ENCODE measurements around the gene AFF3. TPM values are rescaled to one million over a fixed set of nuclear protein-coding genes. Genes with fewer than 3 reads are reported as not detected.

AFF3 gene
- total RNA-seq, 1 donor from 2014 or later = 44.6 TPM

DNA sequence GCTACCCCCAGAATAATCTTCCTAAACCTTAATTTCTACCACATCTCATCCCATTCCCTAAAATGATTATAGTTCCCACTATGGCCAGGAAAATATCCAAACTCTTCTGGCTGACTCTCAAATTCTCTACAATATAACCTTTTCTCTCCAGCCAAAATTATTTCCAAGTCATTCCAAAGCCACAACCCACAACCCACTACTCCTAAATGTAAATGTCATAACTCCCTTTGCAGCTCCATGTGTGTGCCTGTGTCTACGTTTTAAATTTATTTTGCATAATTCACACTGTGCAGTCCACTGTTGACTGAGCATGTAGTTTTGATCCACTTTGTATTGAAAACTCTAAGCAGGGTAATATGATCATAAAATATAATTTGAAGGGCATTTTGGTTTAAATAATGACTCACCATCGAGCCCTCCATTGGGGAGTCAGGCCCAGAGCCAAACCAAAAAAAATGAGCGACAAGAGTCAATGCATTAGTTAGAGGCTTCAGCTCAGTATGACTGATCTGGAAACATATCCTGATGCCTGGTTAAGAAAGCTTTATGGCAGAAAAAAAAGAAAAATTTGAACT, 171.0 kb downstream of the AFF3 start:
- H3K36me3 ChIP-seq = no peaks in the 10 kb centered on the region
- H3K27me3 ChIP-seq = no peaks in the 10 kb centered on the region
- no peak overlapping the region for H3K4me3 ChIP-seq
- ATAC-seq (no peak), DNase-seq (no peak)
- TF ChIP-seq, protein P1, sequence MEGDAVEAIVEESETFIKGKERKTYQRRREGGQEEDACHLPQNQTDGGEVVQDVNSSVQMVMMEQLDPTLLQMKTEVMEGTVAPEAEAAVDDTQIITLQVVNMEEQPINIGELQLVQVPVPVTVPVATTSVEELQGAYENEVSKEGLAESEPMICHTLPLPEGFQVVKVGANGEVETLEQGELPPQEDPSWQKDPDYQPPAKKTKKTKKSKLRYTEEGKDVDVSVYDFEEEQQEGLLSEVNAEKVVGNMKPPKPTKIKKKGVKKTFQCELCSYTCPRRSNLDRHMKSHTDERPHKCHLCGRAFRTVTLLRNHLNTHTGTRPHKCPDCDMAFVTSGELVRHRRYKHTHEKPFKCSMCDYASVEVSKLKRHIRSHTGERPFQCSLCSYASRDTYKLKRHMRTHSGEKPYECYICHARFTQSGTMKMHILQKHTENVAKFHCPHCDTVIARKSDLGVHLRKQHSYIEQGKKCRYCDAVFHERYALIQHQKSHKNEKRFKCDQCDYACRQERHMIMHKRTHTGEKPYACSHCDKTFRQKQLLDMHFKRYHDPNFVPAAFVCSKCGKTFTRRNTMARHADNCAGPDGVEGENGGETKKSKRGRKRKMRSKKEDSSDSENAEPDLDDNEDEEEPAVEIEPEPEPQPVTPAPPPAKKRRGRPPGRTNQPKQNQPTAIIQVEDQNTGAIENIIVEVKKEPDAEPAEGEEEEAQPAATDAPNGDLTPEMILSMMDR (IDR thresholded peaks at IDR 0.05) = no peak
- intact Hi-C loops (cut with DNase I) = no loop called here
- H3K4me1 ChIP-seq = no peaks in the 10 kb centered on the region
- H3K9me3 ChIP-seq = no peaks in the 10 kb centered on the region
- no peak overlapping the region for H3K27ac ChIP-seq

GRCh38 chr2:99970292-99970868, 172.0 kb downstream of the AFF3 start:
- intact Hi-C loops (cut with DNase I) = no loop called here
- no peak for DNase-seq
- TF ChIP-seq, protein P1 (IDR thresholded peaks at IDR 0.05) = no peak
- Histone ChIP-seq H3K9me3 (no peaks in the 10 kb centered on the region), H3K27ac (no peak overlapping the region), H3K4me3 (no peak overlapping the region), H3K27me3 (no peaks in the 10 kb centered on the region), H3K36me3 (no peaks in the 10 kb centered on the region), H3K4me1 (no peaks in the 10 kb centered on the region)
- peak; percentile 23 for ATAC-seq

DNA sequence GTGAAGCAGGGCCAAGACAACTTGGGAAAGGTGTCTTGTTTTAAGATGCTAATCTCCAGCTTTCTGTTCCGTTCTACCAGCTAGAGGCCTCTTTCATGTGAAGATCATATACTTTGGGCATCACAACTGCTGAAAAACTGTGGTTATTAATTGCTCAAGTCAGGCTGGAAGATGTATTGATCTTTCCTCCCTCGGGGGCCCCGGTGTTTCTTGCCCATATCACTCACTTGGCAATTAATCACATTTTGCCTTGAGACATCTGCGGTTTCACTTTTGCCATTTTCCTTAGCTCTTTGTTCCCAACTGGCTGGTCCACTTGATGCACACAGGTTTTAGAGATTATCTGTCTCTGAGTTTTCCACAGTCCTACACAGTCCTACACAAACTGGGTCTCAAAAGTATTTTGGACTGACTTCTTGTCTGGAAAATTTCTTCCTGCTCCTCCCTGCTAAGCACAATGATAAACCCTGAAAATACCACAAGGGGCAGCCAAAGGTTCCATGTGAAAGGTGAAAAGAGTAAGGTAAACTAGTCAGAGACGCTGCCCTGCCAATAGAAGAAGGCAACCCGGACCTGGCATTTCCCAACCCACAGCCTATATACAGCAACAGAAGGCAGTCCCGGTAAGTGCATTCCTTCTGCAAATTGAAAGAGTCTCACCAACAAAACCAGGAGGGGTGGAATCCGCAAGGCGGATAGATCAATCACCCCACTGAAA, 181.0 kb downstream of the AFF3 start:
- Histone ChIP-seq H3K36me3 (no peaks in the 10 kb centered on the region), H3K4me1 (no peaks in the 10 kb centered on the region), H3K4me3 (no peak overlapping the region), H3K27me3 (no peaks in the 10 kb centered on the region), H3K27ac (no peak overlapping the region), H3K9me3 (no peaks in the 10 kb centered on the region)
- DNase-seq = no peak
- no peak for ATAC-seq
- intact Hi-C loops (cut with DNase I) = no loop called here
- TF ChIP-seq, protein P1 (IDR thresholded peaks at IDR 0.05) = no peak

DNA sequence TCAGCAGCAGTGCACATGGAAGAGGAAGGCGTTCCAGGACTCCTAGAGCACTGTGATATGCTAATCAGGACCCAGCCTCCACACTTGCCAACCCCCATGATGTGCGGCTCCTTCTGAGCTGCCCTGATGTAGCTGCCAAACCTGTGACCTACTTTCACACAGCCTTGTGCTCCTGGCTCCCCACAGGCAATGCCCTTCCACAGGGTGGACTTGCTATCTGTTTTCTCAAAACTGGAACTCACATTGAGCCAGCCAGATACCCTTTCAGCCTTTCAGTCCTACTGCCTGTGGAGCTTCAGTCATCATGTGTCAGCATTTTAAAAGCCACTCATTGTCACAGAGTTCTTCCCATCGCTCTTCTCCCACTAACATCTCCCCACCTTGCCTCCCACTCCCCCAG, 181.6 kb downstream of the AFF3 start:
- DNase-seq = no peak
- intact Hi-C loops (cut with DNase I) = no loop called here
- Histone ChIP-seq H3K27me3 (no peaks in the 10 kb centered on the region), H3K4me1 (no peaks in the 10 kb centered on the region), H3K36me3 (no peaks in the 10 kb centered on the region), H3K4me3 (no peak overlapping the region), H3K27ac (no peak overlapping the region), H3K9me3 (no peaks in the 10 kb centered on the region)
- TF ChIP-seq, protein P1 (IDR thresholded peaks at IDR 0.05) = no peak
- peak; percentile 36 for ATAC-seq

DNA sequence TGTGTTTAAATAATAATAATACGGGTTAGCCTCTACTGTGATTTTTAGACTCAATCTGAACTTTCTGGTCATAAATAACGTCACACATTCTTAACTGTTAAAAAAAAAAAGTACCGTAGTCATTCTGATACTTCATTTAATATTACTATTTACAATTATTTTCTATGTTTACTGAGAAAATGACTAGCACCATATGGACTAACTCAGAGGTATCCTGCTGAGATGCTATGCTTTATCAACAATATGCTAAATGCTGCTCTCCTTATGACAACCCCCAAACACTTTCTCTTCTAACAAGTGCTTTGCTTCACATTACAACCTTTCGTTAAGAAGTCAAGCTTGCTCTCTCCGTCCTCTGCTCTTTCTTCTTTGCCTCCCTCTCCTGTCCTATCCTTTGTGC, 182.1 kb downstream of the AFF3 start:
- TF ChIP-seq, protein P1 (IDR thresholded peaks at IDR 0.05) = no peak
- no peak overlapping the region for H3K4me3 ChIP-seq
- no peaks in the 10 kb centered on the region for H3K36me3 ChIP-seq
- no peaks in the 10 kb centered on the region for H3K4me1 ChIP-seq
- ATAC-seq (no peak), DNase-seq (no peak)
- H3K27ac ChIP-seq = no peak overlapping the region
- H3K27me3 ChIP-seq = no peaks in the 10 kb centered on the region
- no peaks in the 10 kb centered on the region for H3K9me3 ChIP-seq
- intact Hi-C loops (cut with DNase I) = no loop called here
